Measurements from ENCODE around the gene PRR23E. TPM values are rescaled to one million over a fixed set of nuclear protein-coding genes. Genes with fewer than 3 reads are reported as not detected.

The PRR23E gene
- total and polyA plus RNA-seq, 2 experiments from 2014 or later = not detected

DNA sequence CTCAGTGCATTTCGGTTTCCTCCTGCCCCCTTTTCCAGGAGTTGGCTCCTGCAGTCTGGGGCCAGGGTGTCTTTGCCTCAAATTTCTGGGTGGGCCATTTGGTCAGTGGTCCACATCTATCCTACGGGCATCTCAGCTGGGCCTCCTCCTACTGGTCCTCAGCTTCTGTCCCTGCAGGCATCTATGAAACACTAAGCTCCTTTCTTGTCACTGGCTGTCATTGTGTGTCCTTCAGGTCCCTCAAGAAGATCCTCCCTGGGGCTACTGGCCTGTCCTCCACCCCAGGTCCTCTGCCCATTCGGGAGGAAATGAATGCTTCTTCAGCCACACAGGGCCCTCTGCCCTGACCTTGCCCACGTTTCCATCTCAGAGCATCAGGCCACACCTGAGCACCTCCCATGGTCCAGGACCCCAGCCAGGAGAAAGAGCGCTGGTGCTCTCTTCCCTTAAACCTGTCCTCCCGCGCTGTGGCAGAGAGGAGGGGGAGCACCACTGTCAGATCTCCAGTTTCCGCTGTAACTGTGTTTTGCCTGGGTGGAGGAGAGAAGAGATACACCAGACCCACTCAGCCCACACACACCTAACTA is 1.8 kb downstream of the PRR23E start (continued):
- TF ChIP-seq, protein P1, sequence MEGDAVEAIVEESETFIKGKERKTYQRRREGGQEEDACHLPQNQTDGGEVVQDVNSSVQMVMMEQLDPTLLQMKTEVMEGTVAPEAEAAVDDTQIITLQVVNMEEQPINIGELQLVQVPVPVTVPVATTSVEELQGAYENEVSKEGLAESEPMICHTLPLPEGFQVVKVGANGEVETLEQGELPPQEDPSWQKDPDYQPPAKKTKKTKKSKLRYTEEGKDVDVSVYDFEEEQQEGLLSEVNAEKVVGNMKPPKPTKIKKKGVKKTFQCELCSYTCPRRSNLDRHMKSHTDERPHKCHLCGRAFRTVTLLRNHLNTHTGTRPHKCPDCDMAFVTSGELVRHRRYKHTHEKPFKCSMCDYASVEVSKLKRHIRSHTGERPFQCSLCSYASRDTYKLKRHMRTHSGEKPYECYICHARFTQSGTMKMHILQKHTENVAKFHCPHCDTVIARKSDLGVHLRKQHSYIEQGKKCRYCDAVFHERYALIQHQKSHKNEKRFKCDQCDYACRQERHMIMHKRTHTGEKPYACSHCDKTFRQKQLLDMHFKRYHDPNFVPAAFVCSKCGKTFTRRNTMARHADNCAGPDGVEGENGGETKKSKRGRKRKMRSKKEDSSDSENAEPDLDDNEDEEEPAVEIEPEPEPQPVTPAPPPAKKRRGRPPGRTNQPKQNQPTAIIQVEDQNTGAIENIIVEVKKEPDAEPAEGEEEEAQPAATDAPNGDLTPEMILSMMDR (conservative IDR thresholded peaks at IDR 0.05; ENCODE audit: low read depth in 2 of 2) = no peak
- no peak for TF ChIP-seq STAT1 (IDR thresholded peaks at IDR 0.05; ENCODE audit: unreplicated experiment)

DNA sequence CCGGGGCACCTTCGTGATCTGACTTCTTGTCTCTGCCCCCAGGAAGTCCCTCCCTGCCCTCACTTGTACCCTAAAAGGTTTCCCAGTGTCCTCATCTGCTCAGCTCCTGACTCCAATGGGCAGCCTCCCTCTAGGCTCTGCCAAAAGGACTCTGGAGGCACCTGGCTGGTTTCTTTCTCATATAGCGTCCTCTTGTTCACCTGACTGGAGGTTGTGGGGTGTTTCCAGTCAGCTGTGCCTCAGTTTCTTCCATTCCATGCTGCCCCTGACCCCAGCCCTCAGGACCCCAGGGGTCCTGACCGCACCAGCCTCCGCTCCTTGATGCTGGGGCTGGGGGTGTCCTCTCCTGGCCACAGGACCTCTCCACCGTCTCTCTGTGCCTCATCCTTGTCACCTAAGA is 2.5 kb downstream of the PRR23E start:
- Histone ChIP-seq H3K9me2 (ENCODE audit: insufficient read depth) (no peaks in the 10 kb centered on the region), H3K79me2 (replicated peaks; ENCODE audit: insufficient read depth) (no peaks in the 10 kb centered on the region), H3K4me3 (no peak overlapping the region), H3K27ac (ENCODE audit: low read depth) (no peak overlapping the region), H3K27me3 (ENCODE audit: insufficient read depth) (no peaks in the 10 kb centered on the region), H4K20me1 (replicated peaks; ENCODE audit: insufficient read depth) (no peaks in the 10 kb centered on the region), H3K4me2 (no peak overlapping the region), H3K4me1 (ENCODE audit: insufficient read depth) (no peaks in the 10 kb centered on the region), H3K36me3 (ENCODE audit: insufficient read depth) (no peaks in the 10 kb centered on the region), H3F3A (replicated peaks; ENCODE audit: low read depth) (no peaks in the 10 kb centered on the region), H2AFZ (no peak overlapping the region)
- peaks cover 6% of the 10 kb centered on the region; the same call in 2 of the 3 replicates for H3K4me1 Mint-ChIP-seq
- DNase-seq (ENCODE audit: low spot score) = no peak
- H3K36me3 Mint-ChIP-seq (ENCODE audit: low read depth) = no peaks in the 10 kb centered on the region
- H3K4me3 Mint-ChIP-seq = no peak overlapping the region
- H3K9me3 Mint-ChIP-seq = peaks cover 6% of the 10 kb centered on the region
- H3K27ac Mint-ChIP-seq = no peak overlapping the region
- H3K27me3 Mint-ChIP-seq (ENCODE audit: insufficient read depth, low read depth, poor library complexity) = peaks cover 3% of the 10 kb centered on the region
- ATAC-seq = no peak
- no peak for TF ChIP-seq EZH2phosphoT487 (IDR thresholded peaks at IDR 0.05; ENCODE audit: unreplicated experiment)
- no peak for TF ChIP-seq JUNB (IDR thresholded peaks at IDR 0.05; ENCODE audit: unreplicated experiment)
- no peak for TF ChIP-seq ZNF114 (CRISPR knock-in tag; IDR thresholded peaks at IDR 0.05)
- no peak for TF ChIP-seq CREB1 (CRISPR knock-in tag; IDR thresholded peaks at IDR 0.05; ENCODE audit: low read depth)
- TF ChIP-seq, protein P2, sequence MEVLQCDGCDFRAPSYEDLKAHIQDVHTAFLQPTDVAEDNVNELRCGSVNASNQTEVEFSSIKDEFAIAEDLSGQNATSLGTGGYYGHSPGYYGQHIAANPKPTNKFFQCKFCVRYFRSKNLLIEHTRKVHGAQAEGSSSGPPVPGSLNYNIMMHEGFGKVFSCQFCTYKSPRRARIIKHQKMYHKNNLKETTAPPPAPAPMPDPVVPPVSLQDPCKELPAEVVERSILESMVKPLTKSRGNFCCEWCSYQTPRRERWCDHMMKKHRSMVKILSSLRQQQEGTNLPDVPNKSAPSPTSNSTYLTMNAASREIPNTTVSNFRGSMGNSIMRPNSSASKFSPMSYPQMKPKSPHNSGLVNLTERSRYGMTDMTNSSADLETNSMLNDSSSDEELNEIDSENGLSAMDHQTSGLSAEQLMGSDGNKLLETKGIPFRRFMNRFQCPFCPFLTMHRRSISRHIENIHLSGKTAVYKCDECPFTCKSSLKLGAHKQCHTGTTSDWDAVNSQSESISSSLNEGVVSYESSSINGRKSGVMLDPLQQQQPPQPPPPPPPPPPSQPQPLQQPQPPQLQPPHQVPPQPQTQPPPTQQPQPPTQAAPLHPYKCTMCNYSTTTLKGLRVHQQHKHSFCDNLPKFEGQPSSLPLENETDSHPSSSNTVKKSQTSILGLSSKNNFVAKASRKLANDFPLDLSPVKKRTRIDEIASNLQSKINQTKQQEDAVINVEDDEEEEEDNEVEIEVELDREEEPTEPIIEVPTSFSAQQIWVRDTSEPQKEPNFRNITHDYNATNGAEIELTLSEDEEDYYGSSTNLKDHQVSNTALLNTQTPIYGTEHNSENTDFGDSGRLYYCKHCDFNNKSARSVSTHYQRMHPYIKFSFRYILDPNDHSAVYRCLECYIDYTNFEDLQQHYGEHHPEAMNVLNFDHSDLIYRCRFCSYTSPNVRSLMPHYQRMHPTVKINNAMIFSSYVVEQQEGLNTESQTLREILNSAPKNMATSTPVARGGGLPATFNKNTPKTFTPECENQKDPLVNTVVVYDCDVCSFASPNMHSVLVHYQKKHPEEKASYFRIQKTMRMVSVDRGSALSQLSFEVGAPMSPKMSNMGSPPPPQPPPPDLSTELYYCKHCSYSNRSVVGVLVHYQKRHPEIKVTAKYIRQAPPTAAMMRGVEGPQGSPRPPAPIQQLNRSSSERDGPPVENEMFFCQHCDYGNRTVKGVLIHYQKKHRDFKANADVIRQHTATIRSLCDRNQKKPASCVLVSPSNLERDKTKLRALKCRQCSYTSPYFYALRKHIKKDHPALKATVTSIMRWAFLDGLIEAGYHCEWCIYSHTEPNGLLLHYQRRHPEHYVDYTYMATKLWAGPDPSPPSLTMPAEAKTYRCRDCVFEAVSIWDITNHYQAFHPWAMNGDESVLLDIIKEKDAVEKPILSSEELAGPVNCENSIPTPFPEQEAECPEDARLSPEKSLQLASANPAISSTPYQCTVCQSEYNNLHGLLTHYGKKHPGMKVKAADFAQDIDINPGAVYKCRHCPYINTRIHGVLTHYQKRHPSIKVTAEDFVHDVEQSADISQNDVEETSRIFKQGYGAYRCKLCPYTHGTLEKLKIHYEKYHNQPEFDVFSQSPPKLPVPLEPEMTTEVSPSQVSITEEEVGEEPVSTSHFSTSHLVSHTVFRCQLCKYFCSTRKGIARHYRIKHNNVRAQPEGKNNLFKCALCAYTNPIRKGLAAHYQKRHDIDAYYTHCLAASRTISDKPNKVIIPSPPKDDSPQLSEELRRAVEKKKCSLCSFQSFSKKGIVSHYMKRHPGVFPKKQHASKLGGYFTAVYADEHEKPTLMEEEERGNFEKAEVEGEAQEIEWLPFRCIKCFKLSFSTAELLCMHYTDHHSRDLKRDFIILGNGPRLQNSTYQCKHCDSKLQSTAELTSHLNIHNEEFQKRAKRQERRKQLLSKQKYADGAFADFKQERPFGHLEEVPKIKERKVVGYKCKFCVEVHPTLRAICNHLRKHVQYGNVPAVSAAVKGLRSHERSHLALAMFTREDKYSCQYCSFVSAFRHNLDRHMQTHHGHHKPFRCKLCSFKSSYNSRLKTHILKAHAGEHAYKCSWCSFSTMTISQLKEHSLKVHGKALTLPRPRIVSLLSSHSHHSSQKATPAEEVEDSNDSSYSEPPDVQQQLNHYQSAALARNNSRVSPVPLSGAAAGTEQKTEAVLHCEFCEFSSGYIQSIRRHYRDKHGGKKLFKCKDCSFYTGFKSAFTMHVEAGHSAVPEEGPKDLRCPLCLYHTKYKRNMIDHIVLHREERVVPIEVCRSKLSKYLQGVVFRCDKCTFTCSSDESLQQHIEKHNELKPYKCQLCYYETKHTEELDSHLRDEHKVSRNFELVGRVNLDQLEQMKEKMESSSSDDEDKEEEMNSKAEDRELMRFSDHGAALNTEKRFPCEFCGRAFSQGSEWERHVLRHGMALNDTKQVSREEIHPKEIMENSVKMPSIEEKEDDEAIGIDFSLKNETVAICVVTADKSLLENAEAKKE (CRISPR knock-in tag; IDR thresholded peaks at IDR 0.05) = no peak
- no peak for TF ChIP-seq ZNF331 (CRISPR knock-in tag; IDR thresholded peaks at IDR 0.05; ENCODE audit: low read depth)
- TF ChIP-seq, protein P3, sequence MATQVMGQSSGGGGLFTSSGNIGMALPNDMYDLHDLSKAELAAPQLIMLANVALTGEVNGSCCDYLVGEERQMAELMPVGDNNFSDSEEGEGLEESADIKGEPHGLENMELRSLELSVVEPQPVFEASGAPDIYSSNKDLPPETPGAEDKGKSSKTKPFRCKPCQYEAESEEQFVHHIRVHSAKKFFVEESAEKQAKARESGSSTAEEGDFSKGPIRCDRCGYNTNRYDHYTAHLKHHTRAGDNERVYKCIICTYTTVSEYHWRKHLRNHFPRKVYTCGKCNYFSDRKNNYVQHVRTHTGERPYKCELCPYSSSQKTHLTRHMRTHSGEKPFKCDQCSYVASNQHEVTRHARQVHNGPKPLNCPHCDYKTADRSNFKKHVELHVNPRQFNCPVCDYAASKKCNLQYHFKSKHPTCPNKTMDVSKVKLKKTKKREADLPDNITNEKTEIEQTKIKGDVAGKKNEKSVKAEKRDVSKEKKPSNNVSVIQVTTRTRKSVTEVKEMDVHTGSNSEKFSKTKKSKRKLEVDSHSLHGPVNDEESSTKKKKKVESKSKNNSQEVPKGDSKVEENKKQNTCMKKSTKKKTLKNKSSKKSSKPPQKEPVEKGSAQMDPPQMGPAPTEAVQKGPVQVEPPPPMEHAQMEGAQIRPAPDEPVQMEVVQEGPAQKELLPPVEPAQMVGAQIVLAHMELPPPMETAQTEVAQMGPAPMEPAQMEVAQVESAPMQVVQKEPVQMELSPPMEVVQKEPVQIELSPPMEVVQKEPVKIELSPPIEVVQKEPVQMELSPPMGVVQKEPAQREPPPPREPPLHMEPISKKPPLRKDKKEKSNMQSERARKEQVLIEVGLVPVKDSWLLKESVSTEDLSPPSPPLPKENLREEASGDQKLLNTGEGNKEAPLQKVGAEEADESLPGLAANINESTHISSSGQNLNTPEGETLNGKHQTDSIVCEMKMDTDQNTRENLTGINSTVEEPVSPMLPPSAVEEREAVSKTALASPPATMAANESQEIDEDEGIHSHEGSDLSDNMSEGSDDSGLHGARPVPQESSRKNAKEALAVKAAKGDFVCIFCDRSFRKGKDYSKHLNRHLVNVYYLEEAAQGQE (IDR thresholded peaks at IDR 0.05; ENCODE audit: unreplicated experiment) = no peak
- TF ChIP-seq, protein P1 (conservative IDR thresholded peaks at IDR 0.05; ENCODE audit: low read depth in 2 of 2) = no peak
- no peak for TF ChIP-seq EZH2 (IDR thresholded peaks at IDR 0.05; ENCODE audit: low read depth, unreplicated experiment)

All from GM23338 (cell line).